Uterus (tissue), 2 donors: ENCODE results near the gene SAMM50.

Experiments
- CTCF ChIP-seq, 4 experiments: fragments of 200-600 bp in 2 of 4; fragments of 450-650 bp in 2 of 4; sonication (generic) in 2 of 4; IDR thresholded peaks; one replicate each; pipeline ENCODE4 v1.5.1; 2016 to 2019; ENCODE audit warnings: antibody characterized with exemption in 4 of 4, mild to moderate bottlenecking in 2 of 4, moderate library complexity in 1 of 4
- POLR2A ChIP-seq, 2 donors: fragments of 450-650 bp; IDR thresholded peaks; one replicate each; pipeline ENCODE4 v1.6.1; 2016; ENCODE audit warnings: antibody characterized with exemption in 2 of 2, mild to moderate bottlenecking in 1 of 2, moderate library complexity in 1 of 2

GRCh38 chr22:44030051-44030701 lies 74.9 kb downstream of the SAMM50 start:
- TF ChIP-seq CTCF (IDR thresholded peaks at IDR 0.05) (no peak), POLR2A (IDR thresholded peaks at IDR 0.05) (no peak)
